NAMALWA (cell line): ENCODE data around the gene GATA5.

Source experiments
- DNase-seq: peaks from one replicate; pipeline ENCODE4 v3.0.0-alpha.2; 2015; ENCODE audit warnings: low spot score

GATA5 gene

DNA sequence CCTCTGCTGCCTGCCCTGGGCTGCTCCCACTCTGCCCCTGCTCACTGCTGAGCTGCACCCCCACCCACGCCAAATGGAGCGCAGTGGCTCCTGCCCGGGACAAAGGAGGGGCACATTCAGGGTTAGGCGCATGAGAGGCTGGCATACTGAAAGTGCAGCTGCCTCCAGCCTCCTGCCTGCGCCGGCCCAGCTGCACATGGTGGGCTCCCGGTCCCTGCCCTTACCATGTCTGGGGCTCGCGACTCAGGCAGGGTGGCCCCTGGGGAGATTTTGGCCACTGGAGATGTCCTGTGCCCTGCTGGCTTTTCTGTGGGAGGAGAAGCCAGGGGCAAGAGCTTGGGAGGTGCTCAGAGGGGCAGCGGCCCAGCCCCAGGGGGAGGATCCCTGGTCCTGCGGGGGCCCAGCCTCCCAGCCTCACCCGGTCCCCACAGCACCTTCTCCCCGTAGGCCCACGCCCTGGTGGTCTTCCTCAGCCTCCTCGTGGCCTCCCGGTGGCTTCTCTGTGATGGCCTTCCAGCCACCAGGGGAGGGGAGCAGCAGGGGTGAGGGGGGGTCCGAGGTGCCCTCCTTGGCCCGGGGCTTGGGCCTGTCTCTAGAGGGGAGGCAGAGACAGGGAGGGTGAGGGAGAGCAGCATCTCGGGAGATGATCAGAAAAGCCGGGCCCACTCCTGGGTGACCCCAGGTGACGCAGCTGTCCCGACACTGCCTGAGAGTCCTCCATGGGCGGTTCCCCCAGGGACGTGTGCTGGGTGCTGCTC, 60.3 kb downstream of the GATA5 start:
- no peak for DNase-seq

DNA sequence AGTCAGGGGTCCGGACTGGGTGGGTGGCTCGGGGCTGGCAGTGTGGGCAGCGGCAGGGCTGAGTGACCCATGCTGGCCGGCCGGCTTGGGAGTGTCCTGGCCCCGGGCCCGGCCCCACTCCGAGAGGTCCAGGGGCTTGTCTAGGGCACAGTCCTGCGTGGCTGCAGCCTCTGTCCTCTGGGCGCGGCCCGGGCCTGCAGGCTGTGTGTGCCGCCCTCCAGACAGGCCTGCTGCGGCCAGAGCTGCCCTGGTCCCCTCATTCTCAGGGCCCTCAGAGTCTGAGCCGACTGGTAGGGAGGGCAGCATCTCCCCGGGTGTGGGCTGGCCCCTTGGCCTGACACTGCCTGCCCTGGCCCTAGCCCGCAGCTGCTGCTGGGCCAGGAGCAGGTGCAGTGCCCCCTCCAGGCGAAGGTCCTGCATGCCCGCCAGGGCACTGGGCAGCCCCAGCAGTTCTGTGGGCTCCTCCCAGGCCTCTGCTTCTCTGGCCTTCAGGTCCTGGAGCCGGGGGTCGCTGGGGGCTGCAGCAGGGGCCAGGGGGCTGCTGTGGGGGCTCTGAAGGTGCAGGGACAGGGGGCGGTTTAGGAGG, 61.8 kb downstream of the GATA5 start:
- DNase-seq: no peak
